Ishikawa (cell line): ENCODE results near the gene RBMS3.

Source experiments
- CEBPB ChIP-seq: IDR thresholded peaks from 2 replicates; pipeline ENCODE4 v1.6.1; 2012
- CREB1 ChIP-seq: IDR thresholded peaks from 2 replicates; pipeline ENCODE4 v1.6.1; 2012; ENCODE audit warnings: low read depth
- EGR1 ChIP-seq: IDR thresholded peaks from 2 replicates; pipeline ENCODE4 v1.6.1; 2012
- EP300 ChIP-seq: IDR thresholded peaks from 2 replicates; pipeline ENCODE4 v1.6.1; 2012; ENCODE audit warnings: borderline replicate concordance
- FOXM1 ChIP-seq: IDR thresholded peaks from 2 replicates; pipeline ENCODE4 v1.6.1; 2012; ENCODE audit warnings: low read depth, borderline replicate concordance
- MAX ChIP-seq: IDR thresholded peaks from 2 replicates; pipeline ENCODE4 v1.6.1; 2012
- NFIC ChIP-seq: IDR thresholded peaks from 2 replicates; pipeline ENCODE4 v1.6.1; 2012
- RAD21 ChIP-seq: IDR thresholded peaks from 2 replicates; pipeline ENCODE4 v1.6.1; 2012; ENCODE audit warnings: low read depth
- REST ChIP-seq: IDR thresholded peaks from 2 replicates; pipeline ENCODE4 v1.6.1; 2012; ENCODE audit warnings: low read depth, mild to moderate bottlenecking
- TAF1 ChIP-seq: IDR thresholded peaks from 2 replicates; pipeline ENCODE4 v1.6.1; 2012; ENCODE audit warnings: low read depth, mild to moderate bottlenecking
- TCF12 ChIP-seq: IDR thresholded peaks from 2 replicates; pipeline ENCODE4 v1.6.1; 2012; ENCODE audit warnings: low read depth
- TEAD4 ChIP-seq: IDR thresholded peaks from 2 replicates; pipeline ENCODE4 v1.6.1; 2012
- YY1 ChIP-seq: IDR thresholded peaks from 2 replicates; pipeline ENCODE4 v1.6.1; 2012; ENCODE audit warnings: low read depth
- ZBTB7A ChIP-seq: IDR thresholded peaks from 2 replicates; pipeline ENCODE4 v1.6.1; 2012; ENCODE audit warnings: low read depth

DNA sequence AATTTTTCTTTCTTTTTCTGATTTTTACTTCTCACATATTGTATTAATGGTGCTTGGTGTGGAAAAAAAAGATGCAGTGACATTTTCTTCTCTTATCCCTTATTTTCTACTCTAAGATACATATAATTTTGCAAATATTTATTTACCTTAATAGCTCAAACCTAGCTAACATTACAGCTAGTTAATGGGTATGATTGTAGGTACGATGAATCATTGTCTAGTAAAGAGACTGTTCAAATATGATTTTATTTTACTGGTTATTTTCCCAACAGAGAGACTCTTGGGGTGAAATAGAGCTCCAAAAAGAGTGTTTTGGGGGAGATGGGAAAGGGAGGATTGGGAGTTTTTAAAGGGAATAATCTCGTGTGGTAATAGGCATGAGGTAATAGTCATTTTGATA, 206.0 kb downstream of the RBMS3 start:
- TF ChIP-seq TAF1 (no peak), ZBTB7A (no peak), YY1 (no peak), EGR1 (no peak), REST (no peak), MAX (no peak), TEAD4 (no peak), FOXM1 (no peak), RAD21 (no peak), CEBPB (no peak), EP300 (no peak), TCF12 (no peak), NFIC (no peak), CREB1 (no peak)
